GM18861 (cell line): Measurements from ENCODE around the gene IL4I1.
A peak's percentile ranks its signal among the peaks of the same experiment; 100 is the strongest.

Experiments
- ATAC-seq: cut with Tn5 transposase; IDR thresholded peaks from one replicate; pipeline ENCODE4 v1.9.1; 2021; ENCODE audit not compliant: unreplicated experiment

IL4I1 gene

DNA sequence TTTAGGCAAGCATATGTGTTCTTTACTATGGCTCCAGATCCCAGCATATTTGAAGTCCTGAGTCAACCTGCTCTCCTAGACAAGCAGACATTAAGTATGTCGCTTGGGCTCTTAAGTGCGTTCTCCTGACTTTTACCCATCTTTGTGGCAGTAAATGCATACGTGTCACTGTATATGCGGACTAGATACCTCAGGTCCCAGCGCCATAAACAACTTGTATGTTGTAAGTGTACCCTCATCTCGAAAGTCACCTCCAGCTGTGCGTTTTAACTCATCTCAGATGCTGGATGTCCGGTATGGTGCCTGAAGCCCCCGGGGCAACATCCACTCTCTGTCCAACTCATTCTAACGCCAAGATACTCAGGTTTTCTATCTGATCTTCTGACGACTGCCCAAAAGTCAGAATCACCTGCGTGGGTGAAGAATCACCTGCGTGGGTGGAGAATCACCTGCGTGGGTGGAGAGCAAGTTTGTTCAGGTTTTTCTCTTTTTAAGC, 44.0 kb downstream of the IL4I1 start:
- no peak for ATAC-seq

DNA sequence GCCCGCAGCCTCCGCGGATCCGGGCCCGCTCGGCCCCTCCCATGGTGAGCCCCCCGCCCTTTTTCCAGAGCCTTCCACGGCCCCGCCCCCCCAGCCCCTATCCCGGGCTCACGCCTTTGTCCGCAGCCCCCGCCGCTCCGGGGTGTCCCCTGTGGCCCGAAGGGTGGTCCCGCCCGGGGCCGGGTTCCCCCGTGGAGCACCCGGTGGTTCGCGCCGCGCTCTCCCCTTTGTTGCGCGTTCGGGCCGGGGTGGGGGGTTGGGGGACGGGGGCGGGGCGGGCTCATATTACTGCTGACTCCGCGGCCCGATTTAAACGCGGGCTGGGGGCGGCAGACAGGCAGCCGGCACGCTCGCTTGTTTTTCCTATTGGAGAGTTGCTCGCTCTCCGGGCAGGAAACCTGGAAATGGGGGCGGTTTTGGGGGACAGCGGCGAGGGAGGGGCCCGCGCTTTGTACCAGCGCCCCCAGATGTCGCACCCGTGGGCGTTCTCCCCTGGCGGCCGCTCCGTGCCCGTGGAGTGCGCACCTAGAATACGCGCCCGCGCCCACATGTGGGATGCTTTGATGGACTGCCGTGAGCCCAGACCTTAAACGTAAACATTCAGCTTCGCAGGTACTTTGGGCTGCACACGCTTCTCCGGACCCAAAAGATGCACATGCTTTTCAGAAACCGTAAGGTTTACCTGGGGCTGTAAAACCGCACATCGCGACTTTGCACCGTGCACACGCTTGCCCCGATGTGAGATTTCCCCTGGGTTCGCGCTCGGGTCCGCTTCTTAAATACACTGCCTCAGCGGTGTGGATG, 45.0 kb downstream of the IL4I1 start:
- ATAC-seq = peak; percentile 1

GRCh38 chr19:49850487-49851342, 46.0 kb downstream of the IL4I1 start, which contains the start of gene PTOV1:
TSS of gene PTOV1 (plus strand) at chr19:49851159.
- peak; percentile 62 for ATAC-seq

DNA sequence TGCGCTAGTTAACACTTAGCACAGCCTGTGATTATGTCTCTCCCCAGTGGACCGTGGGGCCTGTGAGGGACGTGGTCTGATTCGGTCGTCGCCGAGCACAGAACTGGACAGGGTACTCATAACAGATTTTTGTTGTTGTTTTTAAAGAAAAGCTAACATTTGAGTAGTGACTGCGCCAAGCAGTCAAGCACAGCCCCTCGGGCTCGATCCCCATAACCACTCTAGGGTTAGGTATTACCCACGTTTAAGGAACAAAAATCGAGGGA, 46.5 kb downstream of the IL4I1 start:
- ATAC-seq = peak; percentile 18

DNA sequence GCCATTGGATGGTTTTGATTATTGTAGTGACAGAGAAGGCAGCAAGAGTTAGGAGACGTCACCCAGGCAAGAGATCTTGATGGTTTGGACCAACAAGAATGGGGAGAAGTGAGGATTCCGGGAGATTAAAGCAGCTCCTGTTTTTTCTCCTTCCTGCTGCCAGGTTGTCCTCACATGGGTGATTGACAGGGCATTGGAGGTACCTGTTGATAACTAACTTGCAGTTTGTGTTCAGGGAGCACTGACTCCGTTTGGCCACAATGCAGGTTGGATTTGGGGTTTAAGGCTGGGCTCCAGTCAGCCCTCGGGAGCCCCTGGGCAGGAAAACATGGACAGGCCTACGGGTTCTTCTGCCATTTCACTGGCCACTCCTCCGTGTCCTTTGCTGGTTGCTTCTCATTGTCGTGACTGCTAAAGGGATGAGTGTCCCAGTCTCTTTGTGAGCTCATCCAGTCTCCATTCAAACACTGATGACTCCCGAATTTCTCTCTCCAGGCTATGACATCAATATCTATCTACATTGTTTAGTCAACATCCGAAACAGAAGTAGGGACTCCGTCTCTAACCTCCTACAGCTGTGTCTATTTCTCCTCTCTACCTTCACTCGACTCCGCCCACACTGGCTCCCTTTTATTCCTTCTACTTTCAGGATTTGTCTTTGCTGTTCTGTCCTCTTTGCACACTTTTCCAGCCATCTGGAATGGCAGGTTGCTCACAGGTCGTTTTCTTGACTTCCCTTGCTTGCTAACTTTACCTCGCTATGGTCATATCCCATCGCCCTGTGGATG, 47.1 kb downstream of the IL4I1 start:
- no peak for ATAC-seq

DNA sequence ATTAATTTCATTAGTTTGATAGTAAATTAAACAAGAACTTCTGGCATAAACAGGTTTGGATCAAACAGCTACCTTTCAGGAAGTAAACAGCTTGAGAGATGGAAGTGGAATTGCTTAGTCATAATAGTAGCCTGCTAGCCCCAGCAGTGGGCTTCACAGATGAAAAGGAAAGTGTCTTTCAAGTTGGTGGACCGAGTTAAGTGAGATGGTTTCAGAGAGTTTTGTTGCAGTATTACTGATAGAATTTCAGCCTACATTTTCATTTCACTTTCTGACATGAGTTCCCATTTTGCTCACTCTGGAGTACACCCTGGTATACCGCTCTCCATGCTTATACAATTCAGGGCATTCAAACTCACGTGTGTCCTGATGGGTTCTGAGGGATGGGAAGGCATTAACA, 47.7 kb downstream of the IL4I1 start:
- no peak for ATAC-seq

GRCh38 chr19:49847731-49848696, 48.7 kb downstream of the IL4I1 start:
- no peak for ATAC-seq

DNA sequence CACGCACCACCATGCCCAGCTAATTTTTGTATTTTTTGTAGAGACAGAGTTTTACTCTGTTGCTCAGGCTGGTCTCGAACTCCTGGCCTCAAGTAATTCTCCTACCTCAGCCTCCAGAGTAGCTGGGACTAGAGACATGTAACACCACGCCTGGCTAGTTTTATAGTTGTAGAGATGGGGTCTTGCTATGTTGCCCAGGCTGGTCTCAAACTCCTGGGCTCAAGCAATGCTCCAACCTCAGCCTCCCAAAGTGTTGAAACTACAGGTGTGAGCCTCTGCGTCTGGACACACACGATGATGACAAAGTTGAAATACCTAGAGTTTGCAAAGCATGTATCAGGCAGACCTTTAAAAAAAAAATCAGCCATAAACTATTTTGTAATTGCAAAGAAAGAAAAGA, 50.3 kb downstream of the IL4I1 start:
- ATAC-seq = no peak

DNA sequence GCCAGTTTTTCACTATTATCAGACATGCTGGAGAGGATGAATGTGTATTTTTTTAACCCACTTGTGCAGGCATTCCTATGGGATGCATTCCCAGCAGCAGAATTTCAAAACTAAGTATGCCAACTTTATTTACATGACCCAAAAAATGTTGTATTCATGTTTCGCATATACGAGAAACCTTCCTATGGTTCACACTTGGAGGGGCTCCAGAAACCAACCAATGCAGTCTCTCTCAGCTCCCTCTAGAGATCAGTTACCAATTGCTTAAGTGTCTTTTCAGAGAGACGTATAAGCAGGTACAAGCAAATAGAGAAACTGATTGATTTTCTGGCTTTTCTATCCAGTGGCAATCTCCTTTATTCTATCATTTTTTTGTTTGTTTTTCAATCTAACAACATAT, 51.3 kb downstream of the IL4I1 start:
- no peak for ATAC-seq

- no peak for ATAC-seq
Measured at GRCh38 chr19:49844138-49845095, 52.3 kb downstream of the IL4I1 start.

- ATAC-seq = no peak
Measured at GRCh38 chr19:49843265-49843664, 53.4 kb downstream of the IL4I1 start.

DNA sequence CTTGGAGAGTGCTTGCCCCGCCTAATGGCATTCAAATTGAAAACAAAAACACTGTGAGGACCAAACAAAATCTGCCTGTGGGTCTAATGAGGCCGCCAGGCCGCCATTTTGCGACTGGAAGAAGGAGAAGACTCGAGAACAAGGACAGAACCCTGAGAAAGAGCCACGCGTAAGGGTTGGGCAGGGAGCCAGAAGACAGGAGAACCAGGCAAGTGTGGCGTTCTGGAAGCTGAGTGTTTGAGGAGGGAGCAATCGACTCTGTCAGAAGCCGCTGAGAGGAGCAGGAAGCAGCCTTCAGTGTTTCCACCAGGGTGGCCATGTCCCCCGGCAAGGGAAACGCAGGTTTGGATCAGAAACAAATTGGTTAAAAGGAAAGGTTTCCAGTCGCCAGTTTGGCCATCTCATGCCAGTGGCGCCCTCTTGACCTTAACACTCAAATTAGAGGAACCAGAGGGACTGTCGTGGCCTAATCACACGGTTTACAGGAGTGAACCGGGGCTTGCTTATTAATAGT, 55.9 kb downstream of the IL4I1 start:
- no peak for ATAC-seq

GRCh38 chr19:49840321-49840720, 56.4 kb downstream of the IL4I1 start:
- no peak for ATAC-seq

- no peak for ATAC-seq
Measured at GRCh38 chr19:49839713-49840112, 57.0 kb downstream of the IL4I1 start.
